ENCODE data around the gene GDPGP1.

- TF ChIP-seq CTCF (IDR thresholded peaks at IDR 0.05) (no peak), POLR2A (IDR thresholded peaks at IDR 0.05) (no peak)
These were observed 32.0 kb upstream of the GDPGP1 start for GRCh38 chr15:90201944-90202375.
